Fibroblast of lung (primary cell): ENCODE results near the gene TROAP. TPM values are rescaled to one million over a fixed set of nuclear protein-coding genes. Genes with fewer than 3 reads are reported as not detected.

Experiments
- DNase-seq, 2 donors: peaks; one replicate each; pipeline versions ENCODE4 v3.0.0 to v3.0.0-alpha.2; 2010; ENCODE audit warnings: low read depth in 2 of 2
- H2AFZ ChIP-seq: 2 replicates; pipeline ENCODE4 v1.5.1; 2012; ENCODE audit warnings: low read length, control low read depth, inconsistent platforms
- H3K27ac ChIP-seq: 2 replicates; pipeline ENCODE4 v1.5.1; 2011; ENCODE audit warnings: low read length, control low read depth; ENCODE audit not compliant: insufficient read depth
- H3K27me3 ChIP-seq: 2 replicates; pipeline ENCODE4 v1.5.1; 2011; ENCODE audit warnings: mild to moderate bottlenecking, low read length; ENCODE audit not compliant: control insufficient read depth, insufficient read depth
- H3K36me3 ChIP-seq: 2 replicates; pipeline ENCODE4 v1.5.1; 2011; ENCODE audit warnings: low read length; ENCODE audit not compliant: control insufficient read depth, insufficient read depth
- H3K4me1 ChIP-seq: 2 replicates; pipeline ENCODE4 v1.5.1; 2011; ENCODE audit warnings: low read length; ENCODE audit not compliant: control insufficient read depth, insufficient read depth; ENCODE audit errors: extremely low read depth
- H3K4me2 ChIP-seq: 2 replicates; pipeline ENCODE4 v1.5.1; 2011; ENCODE audit warnings: low read length, control low read depth; ENCODE audit not compliant: insufficient read depth; ENCODE audit errors: extremely low read depth
- H3K4me3 ChIP-seq, 4 experiments: fragments of 200-600 bp in 1 of 4; sonication (generic) in 1 of 4; replicated peaks in 1 of 4; 2 replicates each; pipeline ENCODE4 v1.5.1; 2011 to 2016; ENCODE audit warnings: low read length in 4 of 4, low read depth in 3 of 4, mild to moderate bottlenecking in 3 of 4, control low read depth in 2 of 4, inconsistent platforms in 1 of 4, mixed read lengths in 1 of 4; ENCODE audit not compliant: insufficient read depth in 1 of 4; ENCODE audit errors: control extremely low read depth in 1 of 4
- H3K79me2 ChIP-seq: 2 replicates; pipeline ENCODE4 v1.5.1; 2012; ENCODE audit warnings: mild to moderate bottlenecking, low read length, inconsistent platforms; ENCODE audit not compliant: control insufficient read depth, insufficient read depth
- H3K9ac ChIP-seq: 2 replicates; pipeline ENCODE4 v1.5.1; 2011; ENCODE audit warnings: mild to moderate bottlenecking, low read length, control low read depth; ENCODE audit not compliant: insufficient read depth
- H3K9me3 ChIP-seq: 2 replicates; pipeline ENCODE4 v1.5.1; 2012; ENCODE audit warnings: low read depth, low read length; ENCODE audit not compliant: control insufficient read depth, insufficient read depth
- H4K20me1 ChIP-seq: 2 replicates; pipeline ENCODE4 v1.5.1; 2011; ENCODE audit warnings: low read length; ENCODE audit not compliant: control insufficient read depth, insufficient read depth; ENCODE audit errors: extremely low read depth
- EZH2 ChIP-seq: IDR thresholded peaks from 2 replicates; pipeline ENCODE4 v1.5.1; 2012; ENCODE audit warnings: low read length, control low read depth, mild to moderate bottlenecking; ENCODE audit errors: missing control alignments
- polyA plus RNA-seq, 2 donors: library from polyadenylated mRNA; depleted of rRNA in 1 of 2; stranded (reverse) in 1 of 2; unstranded in 1 of 2; fragments of >200 nt; gene quantifications; 2 replicates each; pipeline ENCODE4 v1.2.1, GENCODE V29; 2011 to 2012; ENCODE audit warnings: missing spikeins in 1 of 2
- total RNA-seq: library from RNA; depleted of rRNA; stranded (reverse); fragments of >200 nt; gene quantifications from 2 replicates; pipeline ENCODE4 v1.2.1, GENCODE V29; 2014
- TF ChIP-seq, protein P1 (sequence below), 2 donors: IDR thresholded peaks in 1 of 2; conservative IDR thresholded peaks in 1 of 2; 1 replicate in 1 of 2; 2 replicates in 1 of 2; pipeline ENCODE4 v1.5.1; 2011 to 2012; ENCODE audit warnings: low read length in 2 of 2, control low read depth in 1 of 2, inconsistent platforms in 1 of 2, low read depth in 1 of 2, mild to moderate bottlenecking in 1 of 2

The TROAP gene
- total and polyA plus RNA-seq, 2 donors (not counting 1 experiment from before 2014, with no cell fraction given), result 4.8 to 6.3 TPM

DNA sequence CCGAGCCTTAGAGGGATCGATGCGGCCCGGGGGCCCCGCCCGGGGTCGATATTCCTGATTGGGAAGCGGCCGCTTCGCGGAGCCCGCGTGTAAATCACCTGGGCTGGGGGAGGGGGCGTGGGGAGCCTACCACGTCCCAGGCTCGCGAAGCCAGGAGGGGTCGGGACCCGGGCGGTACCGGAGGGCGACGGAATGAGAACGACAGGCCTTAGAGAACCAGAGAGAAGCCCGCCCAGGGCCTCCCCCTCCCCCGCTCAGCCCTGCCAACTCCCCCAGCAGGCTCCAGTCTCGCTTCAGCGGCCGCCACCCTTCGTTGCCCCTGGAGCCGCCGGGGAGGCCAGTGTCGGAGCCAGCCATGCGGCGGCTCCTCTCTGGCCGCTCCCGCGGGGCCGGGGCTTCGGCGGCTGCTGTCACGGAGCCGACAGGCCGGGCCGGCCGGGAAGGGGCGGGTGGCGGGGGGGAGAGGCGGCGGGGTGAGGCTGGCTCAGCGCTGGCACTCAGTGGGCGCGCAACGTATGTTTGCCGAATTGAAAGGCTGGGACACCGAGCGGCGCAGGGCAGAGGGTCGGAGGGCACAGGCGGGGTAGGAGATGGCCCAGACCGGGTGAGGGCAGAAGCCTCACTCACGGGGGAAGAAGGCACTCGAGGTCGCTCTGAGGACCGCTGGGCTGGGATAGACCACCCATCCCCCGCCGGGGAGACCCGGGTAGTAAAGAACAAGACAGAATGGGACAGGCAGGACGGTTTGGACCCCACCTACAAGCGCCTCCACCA lies 22.2 kb downstream of the TROAP start:
- Histone ChIP-seq H3K9me3 (no peaks in the 10 kb centered on the region), H3K4me1 (peaks cover 25% of the 10 kb centered on the region)

DNA sequence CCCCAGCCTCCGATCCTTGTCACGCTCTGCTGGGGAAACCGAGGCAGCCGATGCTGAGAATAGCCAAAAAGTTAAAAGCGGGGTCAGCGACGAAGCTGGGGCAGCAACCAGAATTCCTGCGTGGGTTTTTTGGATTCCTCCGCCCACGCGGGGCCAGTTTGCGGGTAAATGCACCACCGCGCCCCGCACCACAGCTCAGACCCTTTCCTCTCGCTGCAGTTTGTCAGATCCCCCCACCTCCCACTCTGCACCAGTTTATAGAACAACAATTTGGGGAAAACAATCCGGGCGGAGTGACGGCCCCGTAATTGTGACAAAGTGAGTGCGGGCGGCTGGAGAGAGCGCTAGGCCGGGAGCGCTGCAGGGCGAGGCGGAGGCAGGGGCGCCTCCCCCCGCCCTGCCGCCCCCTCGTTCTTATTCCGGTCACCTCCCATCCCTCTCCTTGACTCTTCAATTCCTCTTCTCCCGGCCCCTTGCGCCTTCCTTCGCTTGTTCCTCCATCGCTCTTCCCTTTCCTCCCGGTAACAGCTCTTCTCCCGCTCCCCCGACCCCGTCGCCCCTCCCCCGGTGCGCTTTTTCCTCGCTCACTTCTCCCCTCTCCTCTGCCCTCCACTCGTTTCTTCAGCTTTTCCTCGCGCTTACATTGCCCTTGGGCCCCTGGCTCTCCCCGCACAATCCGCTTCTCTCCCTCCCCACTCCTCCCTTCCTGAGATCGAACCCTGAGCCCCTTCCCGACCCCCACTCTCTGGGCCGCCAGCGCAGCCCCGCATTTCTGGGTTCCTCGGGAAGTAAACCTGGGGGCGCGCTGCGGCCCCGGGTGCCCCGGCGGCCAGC lies 23.0 kb downstream of the TROAP start:
- no peaks in the 10 kb centered on the region for H3K36me3 ChIP-seq
- no peak overlapping the region for H3K9ac ChIP-seq
- peak overlapping the region; percentile 83 for H3K4me2 ChIP-seq
- H3K79me2 ChIP-seq, result no peaks in the 10 kb centered on the region
- peak; percentile 91 for TF ChIP-seq EZH2
- TF ChIP-seq, protein P1, sequence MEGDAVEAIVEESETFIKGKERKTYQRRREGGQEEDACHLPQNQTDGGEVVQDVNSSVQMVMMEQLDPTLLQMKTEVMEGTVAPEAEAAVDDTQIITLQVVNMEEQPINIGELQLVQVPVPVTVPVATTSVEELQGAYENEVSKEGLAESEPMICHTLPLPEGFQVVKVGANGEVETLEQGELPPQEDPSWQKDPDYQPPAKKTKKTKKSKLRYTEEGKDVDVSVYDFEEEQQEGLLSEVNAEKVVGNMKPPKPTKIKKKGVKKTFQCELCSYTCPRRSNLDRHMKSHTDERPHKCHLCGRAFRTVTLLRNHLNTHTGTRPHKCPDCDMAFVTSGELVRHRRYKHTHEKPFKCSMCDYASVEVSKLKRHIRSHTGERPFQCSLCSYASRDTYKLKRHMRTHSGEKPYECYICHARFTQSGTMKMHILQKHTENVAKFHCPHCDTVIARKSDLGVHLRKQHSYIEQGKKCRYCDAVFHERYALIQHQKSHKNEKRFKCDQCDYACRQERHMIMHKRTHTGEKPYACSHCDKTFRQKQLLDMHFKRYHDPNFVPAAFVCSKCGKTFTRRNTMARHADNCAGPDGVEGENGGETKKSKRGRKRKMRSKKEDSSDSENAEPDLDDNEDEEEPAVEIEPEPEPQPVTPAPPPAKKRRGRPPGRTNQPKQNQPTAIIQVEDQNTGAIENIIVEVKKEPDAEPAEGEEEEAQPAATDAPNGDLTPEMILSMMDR (conservative IDR thresholded peaks at IDR 0.05 in 1 of 2, IDR thresholded peaks at IDR 0.05 in 1 of 2; ENCODE audit: low read depth in 1 of 2, low read length in 2 of 2), result no peak
- peaks cover 38% of the 10 kb centered on the region for H3K27me3 ChIP-seq
- H3K9me3 ChIP-seq, result no peaks in the 10 kb centered on the region
- H2AFZ ChIP-seq, result no peak overlapping the region
- DNase-seq, result no peak
- no peak overlapping the region for H3K27ac ChIP-seq
- peak overlapping the region in 3 of 4 experiments; percentile 17 to 52 (median 46) for H3K4me3 ChIP-seq
- H4K20me1 ChIP-seq, result no peaks in the 10 kb centered on the region
- H3K4me1 ChIP-seq, result peaks cover 25% of the 10 kb centered on the region

More for the DNA sequence above, 22.2 kb downstream of the TROAP start:
- Histone ChIP-seq H3K27me3 (peaks cover 46% of the 10 kb centered on the region), H3K79me2 (no peaks in the 10 kb centered on the region), H3K4me2 (peak overlapping the region; percentile 83), H3K4me3 (peak overlapping the region in 2 of 4 experiments; percentile 46 to 52), H2AFZ (no peak overlapping the region), H3K36me3 (no peaks in the 10 kb centered on the region), H3K9ac (no peak overlapping the region), H3K27ac (no peak overlapping the region), H4K20me1 (no peaks in the 10 kb centered on the region)
- no peak for DNase-seq
- TF ChIP-seq, protein P1 (conservative IDR thresholded peaks at IDR 0.05 in 1 of 2, IDR thresholded peaks at IDR 0.05 in 1 of 2; ENCODE audit: low read depth in 1 of 2, low read length in 2 of 2), result no peak
- peak; percentile 93 for TF ChIP-seq EZH2

DNA sequence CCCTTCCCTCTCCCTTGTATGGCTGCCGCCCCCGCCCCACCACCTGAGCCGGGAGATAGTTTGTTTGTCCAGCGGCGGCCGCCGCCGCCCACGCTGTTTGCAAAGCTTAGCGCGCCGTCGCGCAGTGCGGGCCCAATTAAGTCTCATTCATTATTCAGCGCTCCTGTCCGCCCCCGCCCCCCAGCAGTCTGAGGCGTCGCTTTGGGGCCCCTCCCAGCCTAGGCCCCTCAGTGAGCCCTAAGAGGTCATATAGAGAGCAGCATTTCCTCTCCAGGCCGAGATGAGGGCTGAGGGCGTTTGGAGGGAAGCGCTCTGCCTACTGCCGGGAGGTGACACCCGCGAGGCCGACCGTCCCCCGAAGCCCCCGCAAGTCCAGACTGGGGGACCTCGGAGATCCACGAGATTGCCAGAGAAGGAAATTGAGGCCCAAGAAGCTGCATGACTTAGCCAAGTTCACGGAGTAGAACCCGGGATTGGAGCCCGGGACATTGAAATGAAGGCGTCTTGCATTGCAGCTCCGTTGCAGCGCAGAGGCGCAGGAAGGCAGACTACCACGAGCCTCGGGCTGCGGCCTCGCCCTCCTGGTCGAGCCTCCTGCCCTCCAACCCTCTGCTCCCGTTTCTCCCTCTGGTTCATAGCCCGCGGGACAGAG lies 23.7 kb downstream of the TROAP start, which contains the start of gene DNAJC22:
Gene DNAJC22, plus strand, starts transcription at position 230 of the 652 bp plus-strand sequence. CDS start 1,985 bp downstream, outside the sequence.
- Histone ChIP-seq H3K79me2 (no peaks in the 10 kb centered on the region), H3K4me2 (peak within 1 kb of the TSS; percentile 84), H3K4me3 (peak within 1 kb of the TSS; percentile 44 to 52 (median 46)), H3K9me3 (no peaks in the 10 kb centered on the region), H3K27ac (no peak within 1 kb of the TSS), H2AFZ (no peak within 1 kb of the TSS), H4K20me1 (no peaks in the 10 kb centered on the region), H3K4me1 (peaks cover 25% of the 10 kb centered on the region), H3K36me3 (no peaks in the 10 kb centered on the region), H3K9ac (peak within 1 kb of the TSS; percentile 12), H3K27me3 (peaks cover 31% of the 10 kb centered on the region)
- peak in 1 of 2 donors; percentile 27 for DNase-seq
- TF ChIP-seq, protein P1 (conservative IDR thresholded peaks at IDR 0.05 in 1 of 2, IDR thresholded peaks at IDR 0.05 in 1 of 2; ENCODE audit: low read depth in 1 of 2, low read length in 2 of 2), result no peak
- TF ChIP-seq EZH2, result peak; percentile 58
